ENCODE measurements around the gene GNPDA1.

The GNPDA1 gene

GRCh38 chr5:141958113-141958512, 54.7 kb downstream of the GNPDA1 start, which contains the start of gene PCDH12:
PCDH12 (minus strand) TSS chr5:141958202; CDS start chr5:141957851, 351 bp downstream.
- Histone ChIP-seq H3K4me3 (replicated peaks; ENCODE audit: insufficient read depth, low read length) (no peak within 1 kb of the TSS), H3K27me3 (ENCODE audit: insufficient read depth, poor library complexity, severe bottlenecking) (no peaks in the 10 kb centered on the region), H3K27ac (replicated peaks) (no peak within 1 kb of the TSS)
- TF ChIP-seq POLR2AphosphoS5 (IDR thresholded peaks at IDR 0.05; ENCODE audit: low read depth) (no peak), SPI1 (IDR thresholded peaks at IDR 0.05; ENCODE audit: borderline replicate concordance, low read depth) (no peak), GABPA (IDR thresholded peaks at IDR 0.05; ENCODE audit: low read depth) (no peak)
- TF ChIP-seq, protein P1, sequence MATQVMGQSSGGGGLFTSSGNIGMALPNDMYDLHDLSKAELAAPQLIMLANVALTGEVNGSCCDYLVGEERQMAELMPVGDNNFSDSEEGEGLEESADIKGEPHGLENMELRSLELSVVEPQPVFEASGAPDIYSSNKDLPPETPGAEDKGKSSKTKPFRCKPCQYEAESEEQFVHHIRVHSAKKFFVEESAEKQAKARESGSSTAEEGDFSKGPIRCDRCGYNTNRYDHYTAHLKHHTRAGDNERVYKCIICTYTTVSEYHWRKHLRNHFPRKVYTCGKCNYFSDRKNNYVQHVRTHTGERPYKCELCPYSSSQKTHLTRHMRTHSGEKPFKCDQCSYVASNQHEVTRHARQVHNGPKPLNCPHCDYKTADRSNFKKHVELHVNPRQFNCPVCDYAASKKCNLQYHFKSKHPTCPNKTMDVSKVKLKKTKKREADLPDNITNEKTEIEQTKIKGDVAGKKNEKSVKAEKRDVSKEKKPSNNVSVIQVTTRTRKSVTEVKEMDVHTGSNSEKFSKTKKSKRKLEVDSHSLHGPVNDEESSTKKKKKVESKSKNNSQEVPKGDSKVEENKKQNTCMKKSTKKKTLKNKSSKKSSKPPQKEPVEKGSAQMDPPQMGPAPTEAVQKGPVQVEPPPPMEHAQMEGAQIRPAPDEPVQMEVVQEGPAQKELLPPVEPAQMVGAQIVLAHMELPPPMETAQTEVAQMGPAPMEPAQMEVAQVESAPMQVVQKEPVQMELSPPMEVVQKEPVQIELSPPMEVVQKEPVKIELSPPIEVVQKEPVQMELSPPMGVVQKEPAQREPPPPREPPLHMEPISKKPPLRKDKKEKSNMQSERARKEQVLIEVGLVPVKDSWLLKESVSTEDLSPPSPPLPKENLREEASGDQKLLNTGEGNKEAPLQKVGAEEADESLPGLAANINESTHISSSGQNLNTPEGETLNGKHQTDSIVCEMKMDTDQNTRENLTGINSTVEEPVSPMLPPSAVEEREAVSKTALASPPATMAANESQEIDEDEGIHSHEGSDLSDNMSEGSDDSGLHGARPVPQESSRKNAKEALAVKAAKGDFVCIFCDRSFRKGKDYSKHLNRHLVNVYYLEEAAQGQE (IDR thresholded peaks at IDR 0.05; ENCODE audit: insufficient replicate concordance, low read depth): no peak
- TF ChIP-seq, protein P2, sequence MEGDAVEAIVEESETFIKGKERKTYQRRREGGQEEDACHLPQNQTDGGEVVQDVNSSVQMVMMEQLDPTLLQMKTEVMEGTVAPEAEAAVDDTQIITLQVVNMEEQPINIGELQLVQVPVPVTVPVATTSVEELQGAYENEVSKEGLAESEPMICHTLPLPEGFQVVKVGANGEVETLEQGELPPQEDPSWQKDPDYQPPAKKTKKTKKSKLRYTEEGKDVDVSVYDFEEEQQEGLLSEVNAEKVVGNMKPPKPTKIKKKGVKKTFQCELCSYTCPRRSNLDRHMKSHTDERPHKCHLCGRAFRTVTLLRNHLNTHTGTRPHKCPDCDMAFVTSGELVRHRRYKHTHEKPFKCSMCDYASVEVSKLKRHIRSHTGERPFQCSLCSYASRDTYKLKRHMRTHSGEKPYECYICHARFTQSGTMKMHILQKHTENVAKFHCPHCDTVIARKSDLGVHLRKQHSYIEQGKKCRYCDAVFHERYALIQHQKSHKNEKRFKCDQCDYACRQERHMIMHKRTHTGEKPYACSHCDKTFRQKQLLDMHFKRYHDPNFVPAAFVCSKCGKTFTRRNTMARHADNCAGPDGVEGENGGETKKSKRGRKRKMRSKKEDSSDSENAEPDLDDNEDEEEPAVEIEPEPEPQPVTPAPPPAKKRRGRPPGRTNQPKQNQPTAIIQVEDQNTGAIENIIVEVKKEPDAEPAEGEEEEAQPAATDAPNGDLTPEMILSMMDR (IDR thresholded peaks at IDR 0.05; ENCODE audit: insufficient read depth, low read length): no peak
- DNase-seq (ENCODE audit: low read depth in 1 of 2, low spot score in 1 of 2): peak in 1 of 2 experiments; percentile 14

- Histone ChIP-seq H3K4me3 (replicated peaks; ENCODE audit: insufficient read depth, low read length) (no peak overlapping the region), H3K27ac (replicated peaks) (no peak overlapping the region), H3K27me3 (ENCODE audit: insufficient read depth, poor library complexity, severe bottlenecking) (no peaks in the 10 kb centered on the region)
- DNase-seq (ENCODE audit: low read depth in 1 of 2, low spot score in 1 of 2): peak in 1 of 2 experiments; percentile 19
- TF ChIP-seq, protein P2 (IDR thresholded peaks at IDR 0.05; ENCODE audit: insufficient read depth, low read length): no peak
- no peak for TF ChIP-seq GABPA (IDR thresholded peaks at IDR 0.05; ENCODE audit: low read depth)
- TF ChIP-seq SPI1 (IDR thresholded peaks at IDR 0.05; ENCODE audit: borderline replicate concordance, low read depth): no peak; the same call in 1 of the 2 replicates
- no peak for TF ChIP-seq POLR2AphosphoS5 (IDR thresholded peaks at IDR 0.05; ENCODE audit: low read depth)
- TF ChIP-seq, protein P1 (IDR thresholded peaks at IDR 0.05; ENCODE audit: insufficient replicate concordance, low read depth): no peak
Observed at GRCh38 chr5:141957367-141957996, 55.3 kb downstream of the GNPDA1 start.

- peak in 1 of 2 experiments; percentile 22 for DNase-seq (ENCODE audit: low read depth in 1 of 2, low spot score in 1 of 2)
- Histone ChIP-seq H3K27ac (replicated peaks) (no peak overlapping the region; the same call in 1 of the 2 replicates), H3K4me3 (replicated peaks; ENCODE audit: insufficient read depth, low read length) (no peak overlapping the region), H3K27me3 (ENCODE audit: insufficient read depth, poor library complexity, severe bottlenecking) (no peaks in the 10 kb centered on the region)
- TF ChIP-seq, protein P2 (IDR thresholded peaks at IDR 0.05; ENCODE audit: insufficient read depth, low read length): no peak
- TF ChIP-seq, protein P1 (IDR thresholded peaks at IDR 0.05; ENCODE audit: insufficient replicate concordance, low read depth): no peak
- TF ChIP-seq POLR2AphosphoS5 (IDR thresholded peaks at IDR 0.05; ENCODE audit: low read depth) (no peak), SPI1 (IDR thresholded peaks at IDR 0.05; ENCODE audit: borderline replicate concordance, low read depth) (peak; percentile 42; the same call in 1 of the 2 replicates), GABPA (IDR thresholded peaks at IDR 0.05; ENCODE audit: low read depth) (no peak)
Observed at GRCh38 chr5:141954194-141954593, 58.6 kb downstream of the GNPDA1 start.
